HepG2 (cell line): ENCODE results near the gene TMC2. TPM values are rescaled to one million over a fixed set of nuclear protein-coding genes. Genes with fewer than 3 reads are reported as not detected.

Experiments used
- ATAC-seq: fragments of 200-7000 bp; cut with Tn5 transposase; 3 replicates; pipeline ENCODE4 v1.9.1; 2020; ENCODE audit warnings: mild to moderate bottlenecking, moderate library complexity
- BruUV-seq: library from RNA; stranded (reverse); fragments of 400-500 nt; replicated peaks from 2 replicates; lab custom pipeline; 2021; lab: Mats Ljungman, UMichigan
- CTCF ChIA-PET: fragments of 300-600 bp; formaldehyde crosslinking; extraction: SDS; loops from one replicate; lab custom pipeline; 2021; ENCODE audit warnings: low total read pairs, inconsistent platforms, low intra/inter-chr PET ratio; lab: Yijun Ruan, JAX
- POLR2A ChIA-PET: fragments of 350-600 bp; sonication (Branson Sonifier 250); formaldehyde crosslinking; loops from one replicate; lab custom pipeline; 2020; ENCODE audit warnings: antibody characterized with exemption, inconsistent platforms; lab: Yijun Ruan, JAX
- DNase-seq: peaks from one replicate; pipeline ENCODE4 v3.0.0-alpha.2; 2015; ENCODE audit warnings: low spot score
- FAIRE-seq: peaks from 3 replicates; lab custom pipeline; 2011; peaks lifted over from hg19 to GRCh38; lab: Jason Lieb, UNC
- H2AFZ ChIP-seq: one replicate; pipeline ENCODE4 v1.6.1; 2011; ENCODE audit warnings: low read length, inconsistent platforms
- H3K27ac ChIP-seq: fragments of 300-600 bp; 3 replicates; pipeline ENCODE4 v1.8.0; 2011; ENCODE audit warnings: mixed run types, mild to moderate bottlenecking, mixed read lengths, low read length, inconsistent platforms; ENCODE audit not compliant: insufficient read depth; ENCODE audit errors: extremely low read length
- H3K27me3 ChIP-seq, 2 experiments: fragments of 200-600 bp in 1 of 2; 2 replicates in 1 of 2; 3 replicates in 1 of 2; pipeline versions ENCODE4 v1.6.0 to v1.8.0; 2011; ENCODE audit warnings: low read length in 2 of 2, mild to moderate bottlenecking in 2 of 2, moderate library complexity in 2 of 2, inconsistent platforms in 1 of 2; ENCODE audit not compliant: insufficient read depth in 2 of 2, control insufficient read depth in 1 of 2
- H3K36me3 ChIP-seq, 2 experiments: fragments of 200-600 bp in 1 of 2; replicated peaks in 1 of 2; 2 replicates in 1 of 2; 3 replicates in 1 of 2; pipeline versions ENCODE4 v1.5.1 to v1.8.0; 2011; ENCODE audit warnings: low read length in 2 of 2, inconsistent platforms in 1 of 2; ENCODE audit not compliant: insufficient read depth in 2 of 2, control insufficient read depth in 1 of 2
- H3K4me1 ChIP-seq: 2 replicates; pipeline ENCODE4 v1.5.1; 2012; ENCODE audit warnings: low read length, inconsistent platforms; ENCODE audit not compliant: insufficient read depth
- H3K4me2 ChIP-seq: 2 replicates; pipeline ENCODE4 v1.6.0; 2011; ENCODE audit warnings: low read depth, low read length, inconsistent platforms
- H3K4me3 ChIP-seq, 3 experiments: fragments of 200-600 bp in 1 of 3; sonication (generic), shearing (Covaris generic) in 1 of 3; replicated peaks in 1 of 3; 2 replicates each; pipeline ENCODE4 v1.5.1; 2011 to 2016; ENCODE audit warnings: low read length in 3 of 3, inconsistent platforms in 2 of 3, low read depth in 2 of 3, mild to moderate bottlenecking in 2 of 3, control low read depth in 1 of 3, mixed read lengths in 1 of 3; ENCODE audit not compliant: insufficient read depth in 1 of 3
- H3K79me2 ChIP-seq: one replicate; pipeline ENCODE4 v1.6.1; 2011; ENCODE audit warnings: low read length, inconsistent platforms; ENCODE audit not compliant: insufficient read depth
- H3K9ac ChIP-seq: 2 replicates; pipeline ENCODE4 v1.6.0; 2011; ENCODE audit warnings: mild to moderate bottlenecking, low read depth, low read length, inconsistent platforms; ENCODE audit not compliant: insufficient read depth
- H3K9me3 ChIP-seq: 2 replicates; pipeline ENCODE4 v1.5.1; 2012; ENCODE audit warnings: mild to moderate bottlenecking, low read length
- H4K20me1 ChIP-seq: 2 replicates; pipeline ENCODE4 v1.6.0; 2011; ENCODE audit warnings: inconsistent platforms, mild to moderate bottlenecking, low read length, moderate library complexity; ENCODE audit not compliant: insufficient read depth
- CEBPZ ChIP-seq: IDR thresholded peaks from 2 replicates; pipeline ENCODE4 v1.6.1; 2012; ENCODE audit warnings: low read length, improper control_type of control experiment
- CREB1 ChIP-seq, 2 experiments: fragments of 450-650 bp in 1 of 2; IDR thresholded peaks; 2 replicates each; pipeline ENCODE4 v1.6.1; 2016 to 2017; ENCODE audit warnings: control low read depth in 1 of 2, mild to moderate bottlenecking in 1 of 2, missing compliant biosample characterization in 1 of 2, missing genetic modification characterization in 1 of 2
- RAD51 ChIP-seq: fragments of 450-650 bp; IDR thresholded peaks from 2 replicates; pipeline ENCODE4 v1.6.1; 2016; ENCODE audit warnings: borderline replicate concordance
- WGBS: methylation state at CpG from one replicate; pipeline ENCODE4 v1.1.6; 2017; ENCODE audit warnings: low lambda C conversion rate; 5-methylcytosine and 5-hydroxymethylcytosine counted together
- in situ Hi-C: cut with HindIII; loops from 2 replicates; pipeline ENCODE4 v1.10.0; 2017; ENCODE audit warnings: low pct_unique_long_range_greater_than_20kb; ENCODE audit not compliant: extremely low pct_ligation_motif_present
- intact Hi-C: fragments of 100-400 bp; cut with micrococcal nuclease; formaldehyde crosslinking; loops from one replicate; pipeline ENCODE4 v1.10.0; 2022; ENCODE audit not compliant: unreplicated experiment
- polyA plus RNA-seq, 8 experiments: library from polyadenylated mRNA; depleted of rRNA in 3 of 8; stranded (reverse) in 7 of 8; unstranded in 1 of 8; fragments of >200 nt; fragmentation: Illumina TruSeq in 4 of 8; extraction: Trizol in 4 of 8; gene quantifications; 2 replicates each; pipeline versions ENCODE4 v1.2.1 to v1.2.3, GENCODE V29; 2011 to 2016; ENCODE audit warnings: low read depth in 4 of 8, missing spikeins in 1 of 8, mixed read lengths in 1 of 8; ENCODE audit not compliant: insufficient read depth in 1 of 8
- total RNA-seq, 5 experiments: library from RNA; depleted of rRNA; stranded (reverse); fragments of >200 nt; fragmentation: Illumina TruSeq; extraction: Trizol; gene quantifications; 2 replicates each; pipeline ENCODE4 v1.2.3, GENCODE V29; 2016; ENCODE audit warnings: low read depth in 1 of 5
- TF ChIP-seq, protein P1 (sequence below), 2 experiments: sonication (generic) in 1 of 2; formaldehyde crosslinking in 1 of 2; IDR thresholded peaks; 2 replicates each; pipeline versions ENCODE4 v1.5.1 to v1.6.1; 2011 to 2020; ENCODE audit warnings: borderline replicate concordance in 1 of 2, low read depth in 1 of 2, low read length in 1 of 2, mild to moderate bottlenecking in 1 of 2, missing genetic modification reagents in 1 of 2, moderate library complexity in 1 of 2

Gene TMC2
- total and polyA plus RNA-seq, 2 of the 13 experiments (the other 11 are each of a cell fraction or from before 2014, with no cell fraction given): not detected

DNA sequence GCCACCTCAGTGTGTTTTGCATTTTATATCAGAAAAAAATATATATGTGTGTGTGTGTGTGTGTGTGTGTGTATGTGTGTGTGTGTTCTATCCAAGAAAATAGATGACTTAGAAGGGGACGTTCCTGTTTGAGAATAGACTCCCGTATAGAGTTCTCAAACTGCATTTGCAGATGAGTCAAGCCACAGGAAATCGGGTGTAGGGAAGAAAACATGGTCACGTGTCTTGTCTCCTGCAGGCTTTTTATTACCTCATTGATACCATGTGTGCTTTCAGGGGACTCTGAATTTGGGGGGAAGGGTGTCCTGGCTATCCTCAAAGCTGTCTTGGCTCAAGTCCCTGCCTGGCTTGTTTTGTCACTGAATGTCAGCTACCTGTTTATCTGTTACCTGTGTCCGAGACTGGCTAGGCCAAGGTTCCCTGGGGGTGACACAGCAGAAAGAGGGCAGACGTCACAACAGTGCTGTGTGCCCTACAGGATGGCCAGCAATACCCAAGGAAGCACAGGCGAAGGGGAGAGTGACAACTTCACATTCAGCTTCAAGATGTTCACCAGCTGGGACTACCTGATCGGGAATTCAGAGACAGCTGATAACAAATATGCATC, 60.4 kb downstream of the TMC2 start:
- CTCF ChIA-PET: no interaction called here
- Histone ChIP-seq H3K4me1 (no peaks in the 10 kb centered on the region), H3K9me3 (no peaks in the 10 kb centered on the region), H3K36me3 (no peaks in the 10 kb centered on the region), H3K4me3 (no peak overlapping the region), H3K79me2 (no peaks in the 10 kb centered on the region), H3K27me3 (peaks cover 0 to 12% of the 10 kb centered on the region in 2 experiments; a peak in 3 of 5 replicates), H3K27ac (no peak overlapping the region), H2AFZ (no peak overlapping the region), H3K4me2 (no peak overlapping the region), H3K9ac (no peak overlapping the region), H4K20me1 (no peaks in the 10 kb centered on the region)
- 12% methylated on average over 8 of the region's 8 CpGs for WGBS
- DNase-seq (no peak), FAIRE-seq (no peak), ATAC-seq (no peak)
- peak; percentile 63 for TF ChIP-seq CREB1 (IDR thresholded peaks at IDR 0.05)
- TF ChIP-seq CREB1 (CRISPR knock-in tag; IDR thresholded peaks at IDR 0.05): no peak
- TF ChIP-seq, protein P1, sequence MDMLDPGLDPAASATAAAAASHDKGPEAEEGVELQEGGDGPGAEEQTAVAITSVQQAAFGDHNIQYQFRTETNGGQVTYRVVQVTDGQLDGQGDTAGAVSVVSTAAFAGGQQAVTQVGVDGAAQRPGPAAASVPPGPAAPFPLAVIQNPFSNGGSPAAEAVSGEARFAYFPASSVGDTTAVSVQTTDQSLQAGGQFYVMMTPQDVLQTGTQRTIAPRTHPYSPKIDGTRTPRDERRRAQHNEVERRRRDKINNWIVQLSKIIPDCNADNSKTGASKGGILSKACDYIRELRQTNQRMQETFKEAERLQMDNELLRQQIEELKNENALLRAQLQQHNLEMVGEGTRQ (IDR thresholded peaks at IDR 0.05; ENCODE audit: low read depth, low read length): peak; percentile 39; the same call in 1 of the 2 replicates
- TF ChIP-seq, protein P1 (CRISPR knock-in tag; IDR thresholded peaks at IDR 0.05; ENCODE audit: borderline replicate concordance): no peak
- peak; percentile 40; the same call in 1 of the 2 replicates for TF ChIP-seq RAD51
- TF ChIP-seq CEBPZ: no peak
- BruUV-seq: no TSS peak
- intact Hi-C loops (no loop called here), in situ Hi-C loops (no loop called here)
- POLR2A ChIA-PET: no interaction called here
